GM06990 (cell line): ENCODE data around the gene CASTOR1.

ENCODE experiments used
- DNase-seq: peaks from one replicate; pipeline ENCODE4 v3.0.0-alpha.2; 2011; ENCODE audit not compliant: insufficient read length; ENCODE audit errors: extremely low read depth
- H3K27me3 ChIP-seq: replicated peaks from 2 replicates; pipeline ENCODE4 v1.6.0; 2011; ENCODE audit warnings: low read length; ENCODE audit not compliant: control insufficient read depth, insufficient read depth
- H3K36me3 ChIP-seq: 2 replicates; pipeline ENCODE4 v1.5.1; 2011; ENCODE audit warnings: low read length; ENCODE audit not compliant: control insufficient read depth, insufficient read depth
- H3K4me3 ChIP-seq: replicated peaks from 2 replicates; pipeline ENCODE4 v1.5.1; 2011; ENCODE audit warnings: low read depth, mild to moderate bottlenecking, control low read depth, low read length
- TF ChIP-seq, protein P1 (sequence below): IDR thresholded peaks from 2 replicates; pipeline ENCODE4 v1.5.1; 2011; ENCODE audit warnings: low read length, control low read depth, mild to moderate bottlenecking, inconsistent platforms; ENCODE audit not compliant: insufficient read depth, poor library complexity, severe bottlenecking

Gene CASTOR1

DNA sequence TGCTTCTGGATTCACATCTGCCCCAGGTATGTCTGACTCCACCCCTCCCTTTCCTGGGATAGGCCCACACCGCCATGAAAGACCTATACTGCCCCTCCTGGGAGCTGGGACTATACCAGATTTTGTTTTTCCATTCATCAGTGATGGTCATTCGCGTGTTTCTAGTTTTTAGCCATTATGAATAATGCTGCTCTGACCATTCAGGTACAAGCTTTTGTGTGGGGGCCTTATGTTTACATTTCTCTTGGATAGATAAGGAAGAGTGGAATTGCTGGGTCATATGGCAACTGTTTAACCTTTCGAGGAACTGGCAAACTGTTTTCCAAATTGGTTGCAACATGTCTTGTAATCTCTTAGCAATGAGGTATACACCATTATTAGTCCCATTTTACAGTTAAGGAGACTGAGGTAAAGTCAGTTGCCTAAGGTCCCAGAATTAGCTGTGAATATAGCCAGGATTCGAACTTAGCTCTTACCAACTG is 38.6 kb upstream of the CASTOR1 start:
- DNase-seq = no peak
- Histone ChIP-seq H3K27me3 (no peaks in the 10 kb centered on the region), H3K36me3 (peaks cover 13% of the 10 kb centered on the region), H3K4me3 (no peak overlapping the region; the same call in 1 of the 2 replicates)
- TF ChIP-seq, protein P1, sequence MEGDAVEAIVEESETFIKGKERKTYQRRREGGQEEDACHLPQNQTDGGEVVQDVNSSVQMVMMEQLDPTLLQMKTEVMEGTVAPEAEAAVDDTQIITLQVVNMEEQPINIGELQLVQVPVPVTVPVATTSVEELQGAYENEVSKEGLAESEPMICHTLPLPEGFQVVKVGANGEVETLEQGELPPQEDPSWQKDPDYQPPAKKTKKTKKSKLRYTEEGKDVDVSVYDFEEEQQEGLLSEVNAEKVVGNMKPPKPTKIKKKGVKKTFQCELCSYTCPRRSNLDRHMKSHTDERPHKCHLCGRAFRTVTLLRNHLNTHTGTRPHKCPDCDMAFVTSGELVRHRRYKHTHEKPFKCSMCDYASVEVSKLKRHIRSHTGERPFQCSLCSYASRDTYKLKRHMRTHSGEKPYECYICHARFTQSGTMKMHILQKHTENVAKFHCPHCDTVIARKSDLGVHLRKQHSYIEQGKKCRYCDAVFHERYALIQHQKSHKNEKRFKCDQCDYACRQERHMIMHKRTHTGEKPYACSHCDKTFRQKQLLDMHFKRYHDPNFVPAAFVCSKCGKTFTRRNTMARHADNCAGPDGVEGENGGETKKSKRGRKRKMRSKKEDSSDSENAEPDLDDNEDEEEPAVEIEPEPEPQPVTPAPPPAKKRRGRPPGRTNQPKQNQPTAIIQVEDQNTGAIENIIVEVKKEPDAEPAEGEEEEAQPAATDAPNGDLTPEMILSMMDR = peak; percentile 6

DNA sequence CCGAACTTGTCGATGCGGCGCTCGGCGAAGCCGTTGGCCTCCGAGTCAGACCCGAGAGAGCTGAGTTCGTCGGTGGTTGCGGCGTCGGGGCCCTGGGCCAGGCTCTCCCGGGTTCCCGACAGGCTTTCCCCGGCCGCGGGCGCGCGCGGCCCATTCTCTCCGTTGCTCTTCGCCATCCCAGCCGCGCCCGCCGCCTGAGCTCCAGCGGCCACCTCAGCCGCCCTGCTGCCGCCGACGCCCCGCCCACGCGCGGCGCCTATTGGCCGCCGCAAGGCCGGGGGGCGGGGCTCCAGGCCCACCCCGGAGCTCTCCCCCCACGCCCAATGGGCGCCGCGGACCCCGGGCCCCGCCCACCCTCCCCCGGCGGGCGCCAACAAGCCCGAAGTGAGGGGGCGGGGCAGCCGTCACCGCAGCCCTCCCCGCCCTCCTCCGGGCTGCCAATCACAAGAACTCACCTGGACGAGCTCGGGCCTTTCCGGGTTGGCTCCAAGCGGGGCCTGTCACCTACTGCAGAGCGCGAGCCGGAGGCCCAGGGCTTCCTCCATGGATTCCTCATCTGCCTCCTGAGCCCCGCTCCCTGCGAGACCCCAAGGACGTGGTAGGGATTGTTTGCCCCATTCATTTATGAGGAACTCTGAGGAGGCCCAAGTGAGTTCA is 37.5 kb upstream of the CASTOR1 start, which contains the start of gene TBC1D10A:
TBC1D10A (minus strand) TSS at position 236 of the 657 bp plus-strand sequence; CDS start at position 176, 60 bp downstream.
- Histone ChIP-seq H3K27me3 (no peaks in the 10 kb centered on the region), H3K4me3 (peak within 1 kb of the TSS; percentile 78), H3K36me3 (peaks cover 7% of the 10 kb centered on the region)
- TF ChIP-seq, protein P1 = no peak
- DNase-seq = peak; percentile 96

DNA sequence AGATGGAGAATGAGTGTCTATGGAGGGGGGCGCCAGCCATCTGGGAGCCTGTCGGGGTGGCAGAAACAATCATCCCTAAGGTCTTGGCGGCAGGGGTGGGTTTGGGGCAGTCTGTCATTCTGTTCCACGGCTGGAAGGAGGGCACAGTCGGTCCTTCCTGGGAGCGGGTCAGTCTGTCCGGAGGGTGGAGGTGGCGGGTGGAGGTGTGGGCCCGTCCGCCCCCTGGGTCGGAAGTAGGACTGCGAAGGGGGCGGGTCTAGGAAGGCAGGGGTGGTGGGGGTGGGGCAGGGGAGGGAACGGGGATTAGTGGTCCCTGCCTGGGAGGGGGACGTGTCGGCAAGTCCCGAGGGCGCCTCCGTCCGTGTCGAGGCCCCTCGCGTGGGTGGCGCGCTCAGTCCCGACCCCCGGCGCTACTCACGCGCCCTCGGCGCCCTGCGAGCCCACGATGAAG is 37.0 kb upstream of the CASTOR1 start:
- H3K4me3 ChIP-seq = peak overlapping the region; percentile 78
- no peak for DNase-seq
- TF ChIP-seq, protein P1 = no peak
- peaks cover 7% of the 10 kb centered on the region for H3K36me3 ChIP-seq
- H3K27me3 ChIP-seq = no peaks in the 10 kb centered on the region

DNA sequence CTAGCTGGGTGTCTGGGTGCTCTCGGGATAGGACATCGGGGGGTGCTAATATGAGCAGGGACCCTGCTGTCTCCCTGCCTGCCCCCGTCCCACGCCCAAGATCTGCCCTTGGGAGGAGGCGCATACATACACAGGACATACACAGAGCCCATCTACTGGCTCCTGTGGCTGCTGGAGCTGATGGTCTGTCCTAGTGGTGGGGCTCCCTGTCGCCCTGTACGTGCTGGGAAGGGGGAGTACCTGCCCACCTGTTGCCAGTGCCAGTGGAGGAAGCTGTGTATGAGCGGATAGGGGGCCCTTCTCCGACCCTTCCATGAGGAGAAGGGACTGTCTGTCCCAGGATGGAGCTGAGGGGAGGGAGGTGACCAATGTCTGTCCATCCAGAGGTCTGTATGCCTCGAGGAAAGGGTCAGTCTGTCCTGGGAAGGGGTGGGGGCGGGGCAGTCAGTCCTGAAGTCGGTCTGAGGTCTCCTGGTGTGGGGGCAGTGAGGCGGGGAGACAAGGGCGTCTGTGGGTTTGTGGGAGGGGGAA is 36.5 kb upstream of the CASTOR1 start:
- DNase-seq = no peak
- TF ChIP-seq, protein P1 = no peak
- H3K36me3 ChIP-seq = peaks cover 7% of the 10 kb centered on the region

DNA sequence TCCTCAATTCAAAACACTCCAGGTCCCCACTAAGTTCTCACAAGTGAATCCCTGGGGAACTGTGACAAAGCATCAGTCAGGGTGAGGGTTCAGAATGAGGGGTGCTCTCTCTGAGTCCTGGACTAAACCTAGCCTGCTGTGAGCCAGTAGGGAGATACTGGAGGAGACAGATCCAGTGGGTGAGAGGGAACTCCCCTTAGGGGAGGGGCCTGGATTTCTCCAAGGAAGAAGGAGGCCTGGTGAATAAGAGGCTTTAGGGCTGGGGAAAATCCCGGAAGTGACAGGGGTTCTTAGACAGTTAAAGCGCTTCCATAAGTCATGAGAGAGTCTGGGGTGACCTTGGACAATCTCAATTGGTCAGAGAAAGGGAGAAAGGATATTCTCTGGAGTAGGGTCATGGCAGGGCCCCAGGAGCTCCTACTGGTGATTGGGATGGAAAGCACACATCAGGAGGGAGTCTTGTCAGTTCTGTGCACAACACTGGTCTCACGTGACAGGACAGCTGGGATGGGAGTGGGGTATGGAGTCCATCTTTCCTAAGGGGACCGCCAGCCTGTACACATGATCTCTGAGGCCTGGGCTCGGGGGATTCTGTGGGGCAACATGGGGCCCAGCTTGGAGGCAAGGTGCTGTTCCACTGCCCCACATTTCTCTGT is 35.9 kb upstream of the CASTOR1 start:
- Histone ChIP-seq H3K27me3 (no peaks in the 10 kb centered on the region), H3K4me3 (peak overlapping the region; percentile 78), H3K36me3 (peaks cover 5% of the 10 kb centered on the region)
- no peak for DNase-seq
- TF ChIP-seq, protein P1 = no peak

More for the DNA sequence above, 36.5 kb upstream of the CASTOR1 start:
- no peaks in the 10 kb centered on the region for H3K27me3 ChIP-seq
- peak overlapping the region; percentile 78 for H3K4me3 ChIP-seq
